ENCODE results near the gene MADD. TPM values are rescaled to one million over a fixed set of nuclear protein-coding genes. Genes with fewer than 3 reads are reported as not detected.

Gene MADD
- total RNA-seq, 1 donor from 2014 or later: 24.7 TPM

DNA sequence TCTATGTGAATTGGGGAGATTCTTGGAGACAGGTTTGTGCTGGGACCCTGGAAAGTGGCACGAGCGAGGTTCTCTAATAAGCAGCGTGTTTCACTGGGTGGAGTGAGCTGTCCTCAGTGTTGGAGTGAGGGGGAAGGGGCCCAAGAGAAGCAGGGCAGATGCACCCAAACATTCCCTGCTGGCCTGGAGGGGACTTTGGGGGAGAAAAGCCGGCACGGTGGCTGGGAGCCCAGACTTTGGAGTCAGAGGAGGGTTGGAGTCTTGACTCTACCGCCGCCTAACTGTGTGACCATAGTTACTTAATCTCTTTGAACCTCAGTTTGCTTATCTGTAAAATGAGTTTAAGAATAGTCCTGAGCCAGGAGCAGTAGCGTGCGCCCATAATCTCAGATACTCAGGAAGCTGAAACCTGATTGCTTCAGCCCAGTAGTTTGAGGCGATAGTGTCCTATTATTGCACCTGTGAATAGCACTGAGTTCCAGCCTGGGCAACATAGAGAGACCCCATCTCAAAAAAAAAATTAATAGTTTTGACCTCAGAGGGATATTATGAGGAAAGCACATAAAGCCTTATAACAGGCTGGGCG lies 11.5 kb upstream of the MADD start:
- DNase-seq (ENCODE audit: low read depth): no peak
- TF ChIP-seq, protein P1, sequence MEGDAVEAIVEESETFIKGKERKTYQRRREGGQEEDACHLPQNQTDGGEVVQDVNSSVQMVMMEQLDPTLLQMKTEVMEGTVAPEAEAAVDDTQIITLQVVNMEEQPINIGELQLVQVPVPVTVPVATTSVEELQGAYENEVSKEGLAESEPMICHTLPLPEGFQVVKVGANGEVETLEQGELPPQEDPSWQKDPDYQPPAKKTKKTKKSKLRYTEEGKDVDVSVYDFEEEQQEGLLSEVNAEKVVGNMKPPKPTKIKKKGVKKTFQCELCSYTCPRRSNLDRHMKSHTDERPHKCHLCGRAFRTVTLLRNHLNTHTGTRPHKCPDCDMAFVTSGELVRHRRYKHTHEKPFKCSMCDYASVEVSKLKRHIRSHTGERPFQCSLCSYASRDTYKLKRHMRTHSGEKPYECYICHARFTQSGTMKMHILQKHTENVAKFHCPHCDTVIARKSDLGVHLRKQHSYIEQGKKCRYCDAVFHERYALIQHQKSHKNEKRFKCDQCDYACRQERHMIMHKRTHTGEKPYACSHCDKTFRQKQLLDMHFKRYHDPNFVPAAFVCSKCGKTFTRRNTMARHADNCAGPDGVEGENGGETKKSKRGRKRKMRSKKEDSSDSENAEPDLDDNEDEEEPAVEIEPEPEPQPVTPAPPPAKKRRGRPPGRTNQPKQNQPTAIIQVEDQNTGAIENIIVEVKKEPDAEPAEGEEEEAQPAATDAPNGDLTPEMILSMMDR (conservative IDR thresholded peaks at IDR 0.05; ENCODE audit: low read depth, low read length): no peak
- peak overlapping the region; percentile 54 for H3K4me3 ChIP-seq (ENCODE audit: low read depth, low read length)

DNA sequence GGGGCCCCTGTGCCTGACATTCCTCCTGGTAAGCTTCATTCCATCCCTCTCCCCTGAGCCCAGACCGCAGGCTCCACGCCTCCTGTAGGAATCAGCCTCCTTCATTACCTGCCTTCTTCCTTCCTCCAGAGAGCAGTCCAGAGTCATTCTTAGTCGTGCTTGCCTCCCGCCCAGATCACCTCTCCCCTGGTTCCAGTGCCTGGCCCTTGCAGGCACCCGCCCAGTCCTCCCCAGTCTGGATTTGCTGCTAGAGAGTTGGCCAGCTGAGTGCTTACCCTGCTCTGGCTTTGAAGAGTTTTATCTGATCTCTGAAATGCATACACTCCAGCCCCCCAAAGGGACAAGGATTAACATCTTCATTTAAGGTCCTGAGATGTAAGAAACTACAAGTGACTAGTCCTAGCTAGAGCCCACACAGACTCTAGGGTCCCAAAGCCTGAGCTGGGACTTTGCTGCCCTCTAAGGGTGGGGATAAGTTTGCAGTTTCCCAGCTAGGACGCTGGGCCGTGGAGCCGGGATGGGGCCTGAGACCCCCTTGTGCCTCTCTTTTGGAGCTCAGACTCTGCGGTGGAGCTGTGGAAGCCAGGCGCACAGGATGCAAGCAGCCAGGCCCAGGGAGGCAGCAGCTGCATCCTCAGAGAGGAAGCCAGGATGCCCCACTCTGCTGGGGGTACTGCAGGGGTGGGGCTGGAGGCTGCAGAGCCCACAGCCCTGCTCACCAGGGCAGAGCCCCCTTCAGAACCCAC lies 10.5 kb upstream of the MADD start:
- TF ChIP-seq, protein P1 (conservative IDR thresholded peaks at IDR 0.05; ENCODE audit: low read depth, low read length): peak; percentile 73
- no peak for DNase-seq (ENCODE audit: low read depth)
- H3K4me3 ChIP-seq (ENCODE audit: low read depth, low read length): no peak overlapping the region

DNA sequence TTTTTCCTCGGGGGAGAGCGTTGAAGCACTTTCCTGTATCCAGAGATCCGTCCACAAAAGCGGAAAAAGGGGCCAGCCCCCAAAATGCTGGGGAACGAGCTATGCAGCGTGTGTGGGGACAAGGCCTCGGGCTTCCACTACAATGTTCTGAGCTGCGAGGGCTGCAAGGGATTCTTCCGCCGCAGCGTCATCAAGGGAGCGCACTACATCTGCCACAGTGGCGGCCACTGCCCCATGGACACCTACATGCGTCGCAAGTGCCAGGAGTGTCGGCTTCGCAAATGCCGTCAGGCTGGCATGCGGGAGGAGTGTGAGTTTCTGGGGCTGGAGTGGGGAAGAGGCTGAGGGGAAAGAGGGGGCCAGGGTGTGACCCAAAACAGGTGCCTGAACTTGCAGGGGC lies 9.6 kb upstream of the MADD start:
- DNase-seq (ENCODE audit: low read depth): no peak
- TF ChIP-seq, protein P1 (conservative IDR thresholded peaks at IDR 0.05; ENCODE audit: low read depth, low read length): no peak
- H3K4me3 ChIP-seq (ENCODE audit: low read depth, low read length): no peak overlapping the region

DNA sequence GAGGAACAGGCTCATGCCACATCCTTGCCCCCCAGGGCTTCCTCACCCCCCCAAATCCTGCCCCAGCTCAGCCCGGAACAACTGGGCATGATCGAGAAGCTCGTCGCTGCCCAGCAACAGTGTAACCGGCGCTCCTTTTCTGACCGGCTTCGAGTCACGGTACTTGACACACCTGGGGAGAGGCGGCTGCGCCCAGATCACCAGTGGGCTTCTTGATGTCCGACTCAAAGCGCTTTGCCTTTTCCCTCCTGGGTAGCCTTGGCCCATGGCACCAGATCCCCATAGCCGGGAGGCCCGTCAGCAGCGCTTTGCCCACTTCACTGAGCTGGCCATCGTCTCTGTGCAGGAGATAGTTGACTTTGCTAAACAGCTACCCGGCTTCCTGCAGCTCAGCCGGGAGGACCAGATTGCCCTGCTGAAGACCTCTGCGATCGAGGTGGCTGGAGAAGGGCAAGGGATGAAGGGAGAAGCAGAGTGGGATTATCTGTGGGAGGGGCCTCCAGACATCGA lies 8.6 kb upstream of the MADD start:
- no peak for DNase-seq (ENCODE audit: low read depth)
- TF ChIP-seq, protein P1 (conservative IDR thresholded peaks at IDR 0.05; ENCODE audit: low read depth, low read length): no peak
- no peak overlapping the region for H3K4me3 ChIP-seq (ENCODE audit: low read depth, low read length)

DNA sequence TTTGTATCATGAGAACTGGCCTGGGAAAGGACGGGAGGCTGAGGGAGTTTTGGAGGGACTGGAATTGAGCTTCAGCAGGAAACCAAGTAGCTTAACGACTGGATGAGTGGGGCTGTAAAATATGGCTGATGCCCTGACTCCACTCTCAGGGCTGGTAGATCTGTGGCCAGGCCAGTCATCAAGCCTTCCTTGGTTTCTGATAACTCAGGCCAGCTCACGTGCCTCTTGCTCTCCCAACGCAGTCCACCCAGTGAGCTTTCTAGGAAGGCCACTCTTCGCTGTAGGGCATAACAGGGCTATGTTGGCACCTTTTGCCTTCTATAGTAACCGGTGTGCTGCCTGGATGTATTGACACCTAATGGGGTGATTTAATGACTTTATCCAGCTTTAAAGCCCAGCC lies 5.8 kb upstream of the MADD start:
- TF ChIP-seq, protein P1 (conservative IDR thresholded peaks at IDR 0.05; ENCODE audit: low read depth, low read length): no peak
- no peak for DNase-seq (ENCODE audit: low read depth)
- no peak overlapping the region for H3K4me3 ChIP-seq (ENCODE audit: low read depth, low read length)

DNA sequence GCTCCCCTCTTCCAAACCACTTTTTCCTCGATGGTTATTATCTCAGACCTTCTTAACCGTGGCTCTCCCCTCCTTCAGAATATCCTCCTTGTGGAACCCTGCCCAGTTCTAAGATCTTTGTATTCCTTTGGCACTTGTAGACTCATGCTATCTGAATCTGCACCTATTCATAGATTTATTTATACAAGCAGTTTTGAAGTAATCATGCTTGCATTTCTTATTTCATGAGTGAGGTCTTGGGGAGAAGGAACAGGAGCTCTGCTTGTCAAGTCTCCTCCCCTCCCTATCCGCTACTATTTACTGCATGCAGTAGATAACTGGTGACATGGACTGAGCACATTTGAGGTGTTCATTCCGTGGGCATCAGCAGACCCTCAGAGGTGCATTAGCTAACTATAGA lies 5.4 kb upstream of the MADD start:
- DNase-seq (ENCODE audit: low read depth): no peak
- TF ChIP-seq, protein P1 (conservative IDR thresholded peaks at IDR 0.05; ENCODE audit: low read depth, low read length): no peak
- H3K4me3 ChIP-seq (ENCODE audit: low read depth, low read length): no peak overlapping the region
